ENCODE data around the gene NCKAP5L. TPM values are rescaled to one million over a fixed set of nuclear protein-coding genes. Genes with fewer than 3 reads are reported as not detected.

The NCKAP5L gene
- total and polyA plus RNA-seq, 10 donors: 3.6 to 29.4 (median 21.1) TPM

- Histone ChIP-seq H3K27ac (no peak overlapping the region), H3K4me3 (no peak overlapping the region), H3K9me3 (no peaks in the 10 kb centered on the region), H3K27me3 (replicated peaks in 1 of 7) (peaks cover 0 to 9% (median 0%) of the 10 kb centered on the region in 7 donors), H3K36me3 (no peaks in the 10 kb centered on the region), H3K4me1 (no peaks in the 10 kb centered on the region)
- intact Hi-C loops (cut with DNase I; ENCODE audit: low total_unique reads): no loop called here
- no peak for DNase-seq
- 90 to 94% (median 91%) methylated on average over 4 of the region's 4 CpGs for WGBS, 5 donors
- TF ChIP-seq POLR2A (IDR thresholded peaks at IDR 0.05) (no peak), POLR2AphosphoS5 (IDR thresholded peaks at IDR 0.05) (no peak), CTCF (IDR thresholded peaks at IDR 0.05 in 8 of 11, conservative IDR thresholded peaks at IDR 0.05 in 3 of 11) (no peak)
Observed at GRCh38 chr12:49854976-49855375, 26.8 kb upstream of the NCKAP5L start.

GRCh38 chr12:49853671-49854070 lies 25.5 kb upstream of the NCKAP5L start:
- H3K4me1 ChIP-seq: no peaks in the 10 kb centered on the region
- TF ChIP-seq POLR2AphosphoS5 (IDR thresholded peaks at IDR 0.05) (no peak), POLR2A (IDR thresholded peaks at IDR 0.05) (no peak), CTCF (IDR thresholded peaks at IDR 0.05 in 8 of 11, conservative IDR thresholded peaks at IDR 0.05 in 3 of 11) (no peak)
- intact Hi-C loops (cut with DNase I; ENCODE audit: low total_unique reads): no loop called here
- WGBS, 5 donors: 68 to 88% (median 85%) methylated on average over 2 of the region's 2 CpGs
- H3K27me3 ChIP-seq (replicated peaks in 1 of 7): peaks cover 0 to 20% (median 2%) of the 10 kb centered on the region in 7 donors
- H3K4me3 ChIP-seq: no peak overlapping the region
- H3K27ac ChIP-seq: no peak overlapping the region
- no peak for DNase-seq
- H3K36me3 ChIP-seq: no peaks in the 10 kb centered on the region
- no peaks in the 10 kb centered on the region for H3K9me3 ChIP-seq

GRCh38 chr12:49847161-49847560 lies 18.9 kb upstream of the NCKAP5L start:
- no peaks in the 10 kb centered on the region for H3K36me3 ChIP-seq
- no peak for TF ChIP-seq POLR2AphosphoS5 (IDR thresholded peaks at IDR 0.05)
- no peak for TF ChIP-seq CTCF (IDR thresholded peaks at IDR 0.05 in 8 of 11, conservative IDR thresholded peaks at IDR 0.05 in 3 of 11)
- H3K27me3 ChIP-seq (replicated peaks in 1 of 7): peaks cover 0 to 26% (median 9%) of the 10 kb centered on the region in 7 donors
- H3K4me3 ChIP-seq: no peak overlapping the region
- no peak overlapping the region for H3K27ac ChIP-seq
- H3K4me1 ChIP-seq: peaks cover 0 to 12% (median 8%) of the 10 kb centered on the region in 6 donors
- H3K9me3 ChIP-seq: no peaks in the 10 kb centered on the region
- intact Hi-C loops (cut with DNase I; ENCODE audit: low total_unique reads): no loop called here
- DNase-seq: no peak
- WGBS, 5 donors: 43 to 58% (median 48%) methylated on average over 2 of the region's 2 CpGs

- H3K4me1 ChIP-seq: peaks cover 5 to 24% (median 17%) of the 10 kb centered on the region in 6 donors
- no peak overlapping the region for H3K27ac ChIP-seq
- no peak for DNase-seq
- TF ChIP-seq POLR2AphosphoS5 (IDR thresholded peaks at IDR 0.05) (no peak), POLR2A (IDR thresholded peaks at IDR 0.05) (no peak), CTCF (IDR thresholded peaks at IDR 0.05 in 8 of 11, conservative IDR thresholded peaks at IDR 0.05 in 3 of 11) (no peak)
- H3K36me3 ChIP-seq: no peaks in the 10 kb centered on the region
- H3K4me3 ChIP-seq: no peak overlapping the region
- WGBS, 5 donors: 86 to 94% (median 92%) methylated on average over 2 of the region's 2 CpGs
- peaks cover 0 to 26% (median 9%) of the 10 kb centered on the region in 7 donors for H3K27me3 ChIP-seq (replicated peaks in 1 of 7)
- H3K9me3 ChIP-seq: no peaks in the 10 kb centered on the region
- intact Hi-C loops (cut with DNase I; ENCODE audit: low total_unique reads): no loop called here
Observed at GRCh38 chr12:49846032-49846431, 17.8 kb upstream of the NCKAP5L start.
